NCI-H748 (cell line): ENCODE measurements around the gene SLC24A3.

Source experiments
- DNase-seq: peaks from one replicate; lab custom pipeline; 2025; ENCODE audit not compliant: unreplicated experiment; lab: John Stamatoyannopoulos, UW

SLC24A3 gene

GRCh38 chr20:19380211-19380610 lies 167.8 kb downstream of the SLC24A3 start:
- DNase-seq: no peak

GRCh38 chr20:19381947-19382346 lies 169.5 kb downstream of the SLC24A3 start:
- no peak for DNase-seq

- no peak for DNase-seq
Observed at GRCh38 chr20:19382386-19383340, 170.2 kb downstream of the SLC24A3 start.

DNA sequence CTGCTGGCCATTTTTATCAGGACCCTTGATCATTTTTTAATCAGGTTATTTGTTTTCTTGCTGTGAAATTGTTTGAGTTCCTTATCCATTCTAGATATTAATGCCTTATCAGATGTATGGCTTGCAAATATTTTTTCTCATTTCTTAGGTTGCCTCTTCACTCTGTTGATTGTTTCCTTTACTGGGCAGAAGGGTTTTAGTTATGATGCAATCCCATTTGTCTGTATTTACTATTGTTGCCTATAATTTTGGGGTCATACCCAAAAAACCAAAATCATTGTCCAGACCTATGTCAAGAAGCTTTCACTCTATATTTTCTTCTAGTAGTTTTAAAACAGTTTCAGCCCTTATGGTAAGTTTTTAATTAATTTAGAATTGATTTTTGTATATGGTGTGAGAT lies 172.5 kb downstream of the SLC24A3 start:
- DNase-seq: no peak

DNA sequence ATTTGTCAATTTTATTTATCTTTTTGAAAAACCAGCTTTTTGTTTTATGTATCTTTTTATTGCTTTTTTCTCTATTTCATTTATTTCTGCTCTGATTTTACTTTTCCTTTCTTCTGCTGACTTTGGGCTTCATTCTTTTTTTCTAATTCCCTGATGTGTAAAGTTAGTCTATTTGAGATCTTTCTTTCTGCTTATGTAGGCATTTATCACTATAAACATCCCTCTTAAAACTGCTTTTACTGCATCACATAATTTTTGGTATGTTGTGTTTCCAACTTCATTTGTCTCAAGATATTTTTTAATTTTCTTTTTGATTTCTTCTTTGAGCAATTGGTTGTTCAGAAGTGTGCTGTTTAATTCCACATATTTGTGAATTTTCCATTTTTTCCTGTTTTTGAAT lies 174.8 kb downstream of the SLC24A3 start:
- DNase-seq: no peak

- DNase-seq: no peak
Observed at GRCh38 chr20:19392344-19393130, 180.1 kb downstream of the SLC24A3 start.

GRCh38 chr20:19396460-19397081 lies 184.1 kb downstream of the SLC24A3 start:
- no peak for DNase-seq

- DNase-seq: no peak
Observed at GRCh38 chr20:19397226-19397625, 184.8 kb downstream of the SLC24A3 start.

- DNase-seq: no peak
Observed at GRCh38 chr20:19397666-19398065, 185.2 kb downstream of the SLC24A3 start.

GRCh38 chr20:19401096-19401495 lies 188.7 kb downstream of the SLC24A3 start:
- DNase-seq: no peak

GRCh38 chr20:19403549-19403948 lies 191.1 kb downstream of the SLC24A3 start:
- no peak for DNase-seq

DNA sequence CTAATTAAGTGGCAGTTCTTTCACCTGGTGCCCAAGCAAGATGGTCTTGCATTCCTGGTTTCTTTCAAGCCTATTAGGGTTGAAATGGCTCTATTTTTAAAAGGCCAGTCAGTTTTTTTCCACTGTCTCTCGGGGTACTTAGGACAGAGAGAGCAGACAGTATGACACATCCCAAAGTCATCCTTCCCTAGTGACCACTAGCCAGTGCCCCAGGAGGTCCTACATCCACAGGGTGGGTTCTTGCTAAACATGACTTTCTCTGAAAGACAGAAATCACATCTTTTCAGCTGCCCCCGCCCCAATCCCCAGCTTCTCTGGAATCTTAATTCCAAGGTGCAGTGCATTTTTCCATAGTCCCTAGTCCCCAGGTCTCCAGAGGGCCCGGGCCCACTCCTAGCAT lies 192.4 kb downstream of the SLC24A3 start:
- DNase-seq: no peak

GRCh38 chr20:19405958-19406357 lies 193.5 kb downstream of the SLC24A3 start:
- no peak for DNase-seq

DNA sequence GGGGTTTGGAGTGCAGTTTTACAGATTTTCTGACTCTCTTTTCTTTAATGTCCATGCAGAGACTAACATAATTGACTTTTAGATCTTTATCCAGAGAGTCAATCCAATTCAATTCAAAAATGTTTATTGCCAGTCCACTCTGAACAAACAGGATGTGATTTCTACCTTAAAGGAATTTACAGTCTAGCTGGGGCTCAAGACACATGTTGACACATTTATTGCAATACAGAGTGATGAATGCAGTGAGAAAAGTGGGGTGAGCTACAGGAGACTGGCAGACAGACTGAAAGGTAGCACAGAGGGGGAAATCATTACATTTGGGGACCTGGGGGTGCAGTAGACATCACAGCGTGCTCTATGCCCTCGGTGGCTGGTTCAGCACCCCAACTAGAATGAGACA lies 193.9 kb downstream of the SLC24A3 start:
- no peak for DNase-seq

GRCh38 chr20:19407196-19407595 lies 194.8 kb downstream of the SLC24A3 start:
- no peak for DNase-seq

GRCh38 chr20:19407736-19408135 lies 195.3 kb downstream of the SLC24A3 start:
- DNase-seq: no peak

DNA sequence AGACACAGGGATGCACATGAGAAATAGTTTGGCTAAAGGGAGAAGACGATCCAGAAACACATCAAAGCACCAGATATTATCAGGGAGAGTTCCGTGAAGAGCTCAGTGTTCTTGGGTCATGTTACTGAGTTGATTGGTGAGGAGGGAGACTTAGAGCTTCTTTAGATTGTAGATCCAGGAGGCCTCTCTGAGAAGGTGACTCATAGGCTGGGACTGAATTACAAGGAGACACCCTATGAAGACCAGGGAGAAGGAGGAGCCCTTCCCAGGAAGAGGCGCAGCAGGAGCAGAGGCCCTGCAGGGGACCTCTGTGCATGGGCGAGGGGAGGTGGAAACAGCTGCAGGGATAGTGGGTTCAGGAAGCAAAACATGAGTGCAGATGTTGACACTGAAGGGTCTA lies 196.5 kb downstream of the SLC24A3 start:
- DNase-seq: no peak

DNA sequence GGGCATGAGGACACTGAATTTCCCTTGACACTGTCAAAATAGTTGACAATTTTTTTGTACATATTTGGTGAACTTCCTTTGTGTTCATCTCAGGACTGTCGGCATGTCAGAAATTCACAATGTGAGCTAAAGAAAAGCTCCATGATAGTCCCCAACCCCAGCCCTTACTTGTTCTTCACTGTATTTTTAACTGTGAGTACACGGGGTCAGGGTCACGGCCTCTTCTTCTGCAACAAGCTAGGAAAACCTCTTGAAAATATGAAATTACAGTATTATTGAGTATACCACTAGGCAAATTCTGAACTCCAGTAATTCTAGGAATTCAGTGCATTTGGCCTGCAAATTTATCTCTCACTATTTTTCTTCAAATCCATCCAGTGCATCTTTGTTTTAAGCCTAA lies 199.4 kb downstream of the SLC24A3 start:
- no peak for DNase-seq

GRCh38 chr20:19412254-19412653 lies 199.8 kb downstream of the SLC24A3 start:
- no peak for DNase-seq

DNA sequence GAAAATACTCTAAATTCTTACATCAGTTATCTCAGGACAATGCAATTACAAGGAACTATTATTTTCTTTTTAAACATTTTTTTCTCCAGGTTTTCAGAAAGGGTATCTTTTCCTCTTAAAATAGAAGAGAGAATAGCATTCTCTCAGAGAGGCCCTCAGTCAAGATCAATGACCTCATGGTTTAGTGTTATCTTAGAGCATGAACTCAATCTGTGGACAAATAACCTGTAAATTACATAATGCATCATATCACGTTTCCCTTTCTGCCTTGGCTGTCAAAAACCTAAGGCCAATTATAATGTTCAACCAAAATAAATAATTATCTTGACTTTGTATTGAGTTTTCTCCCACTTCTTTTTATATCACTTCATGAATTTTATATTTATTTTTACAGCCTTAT lies 202.2 kb downstream of the SLC24A3 start:
- DNase-seq: no peak

DNA sequence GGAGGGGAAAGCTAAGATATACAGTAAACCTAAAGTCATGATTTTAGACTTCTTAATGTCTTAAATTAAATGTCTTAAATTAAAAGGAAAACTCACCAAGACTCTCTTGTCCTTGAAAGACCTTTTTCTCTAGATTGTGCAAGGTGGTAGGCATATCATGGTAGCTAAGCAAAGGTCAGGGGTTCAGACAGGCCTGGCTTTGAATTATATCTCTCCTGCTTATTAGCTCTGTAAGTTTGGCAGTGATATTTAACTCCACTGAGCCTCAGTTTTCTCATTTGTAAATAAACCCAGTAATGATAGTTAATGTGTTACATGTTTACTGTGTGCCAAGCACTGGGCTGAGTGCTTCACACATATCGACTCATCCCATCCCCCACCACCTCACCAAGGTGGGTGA lies 203.3 kb downstream of the SLC24A3 start:
- DNase-seq: no peak

- no peak for DNase-seq
Observed at GRCh38 chr20:19416627-19417026, 204.2 kb downstream of the SLC24A3 start.
